Loucy (cell line): Measurements from ENCODE around the gene LDAH.

Experiments used
- H2AFZ ChIP-seq: fragments of 200-600 bp; sonication (generic); 2 replicates; pipeline ENCODE4 v1.6.0; 2016; ENCODE audit warnings: antibody characterized with exemption, mild to moderate bottlenecking, low read length, moderate library complexity
- H3F3A ChIP-seq: fragments of 200-600 bp; 2 replicates; pipeline ENCODE4 v1.6.0; 2016; ENCODE audit warnings: antibody characterized with exemption, low read depth, mild to moderate bottlenecking
- H3K27me3 ChIP-seq: fragments of 200-600 bp; sonication (generic); 2 replicates; pipeline ENCODE4 v1.6.1; 2014; ENCODE audit warnings: low read length, mild to moderate bottlenecking; ENCODE audit not compliant: insufficient read depth, poor library complexity, severe bottlenecking
- H3K36me3 ChIP-seq: fragments of 200-600 bp; sonication (generic); 2 replicates; pipeline ENCODE4 v1.6.1; 2016; ENCODE audit warnings: low read length; ENCODE audit not compliant: insufficient read depth
- H3K4me1 ChIP-seq: fragments of 200-600 bp; sonication (generic); 2 replicates; pipeline ENCODE4 v1.5.1; 2014; ENCODE audit warnings: low read length, mild to moderate bottlenecking; ENCODE audit not compliant: insufficient read depth, poor library complexity, severe bottlenecking
- H3K4me2 ChIP-seq: fragments of 200-600 bp; sonication (generic); 2 replicates; pipeline ENCODE4 v1.6.0; 2014; ENCODE audit warnings: antibody characterized with exemption, low read length, low read depth, mild to moderate bottlenecking; ENCODE audit not compliant: poor library complexity, severe bottlenecking
- H3K4me3 ChIP-seq: fragments of 200-600 bp; sonication (generic); 2 replicates; pipeline ENCODE4 v1.5.1; 2014; ENCODE audit warnings: low read length, mild to moderate bottlenecking, mixed read lengths; ENCODE audit not compliant: poor library complexity, severe bottlenecking
- H3K79me2 ChIP-seq: fragments of 200-600 bp; sonication (generic); 2 replicates; pipeline ENCODE4 v1.6.1; 2014; ENCODE audit warnings: low read length; ENCODE audit not compliant: insufficient read depth
- H3K9ac ChIP-seq: fragments of 200-600 bp; sonication (generic); 2 replicates; pipeline ENCODE4 v1.6.0; 2014; ENCODE audit warnings: mild to moderate bottlenecking, low read depth, low read length, moderate library complexity; ENCODE audit not compliant: poor library complexity, severe bottlenecking
- H3K9me2 ChIP-seq: fragments of 200-600 bp; sonication (generic); replicated peaks from 2 replicates; pipeline ENCODE4 v1.6.1; 2016; ENCODE audit warnings: low read depth, low read length, mixed read lengths
- H3K9me3 ChIP-seq: fragments of 200-600 bp; sonication (generic); 2 replicates; pipeline ENCODE4 v1.6.1; 2014; ENCODE audit warnings: mild to moderate bottlenecking, antibody characterized with exemption, low read length, low read depth; ENCODE audit not compliant: insufficient read depth
- H4K20me1 ChIP-seq: fragments of 200-600 bp; sonication (generic); 2 replicates; pipeline ENCODE4 v1.6.0; 2014; ENCODE audit warnings: antibody characterized with exemption, low read length, mild to moderate bottlenecking; ENCODE audit not compliant: insufficient read depth, poor library complexity, severe bottlenecking
- CTCF ChIP-seq: fragments of 200-600 bp; sonication (generic); conservative IDR thresholded peaks from 2 replicates; pipeline ENCODE4 v1.5.1; 2014; ENCODE audit warnings: mild to moderate bottlenecking, antibody characterized with exemption, low read length
- EZH2phosphoT487 ChIP-seq: fragments of 200-600 bp; IDR thresholded peaks from 2 replicates; pipeline ENCODE4 v1.6.1; 2018; ENCODE audit warnings: antibody characterized with exemption, mild to moderate bottlenecking, moderate library complexity, borderline replicate concordance

The LDAH gene

GRCh38 chr2:20664431-20665242 is 158.3 kb downstream of the LDAH start:
- no peak overlapping the region for H3K4me3 ChIP-seq
- no peaks in the 10 kb centered on the region for H3K27me3 ChIP-seq
- no peaks in the 10 kb centered on the region for H4K20me1 ChIP-seq
- no peaks in the 10 kb centered on the region for H3K9me2 ChIP-seq
- H3K4me2 ChIP-seq = no peak overlapping the region
- H2AFZ ChIP-seq = no peak overlapping the region
- H3K36me3 ChIP-seq = no peaks in the 10 kb centered on the region
- no peaks in the 10 kb centered on the region for H3K9me3 ChIP-seq
- H3K79me2 ChIP-seq = no peaks in the 10 kb centered on the region
- H3F3A ChIP-seq = no peaks in the 10 kb centered on the region
- no peaks in the 10 kb centered on the region for H3K4me1 ChIP-seq
- TF ChIP-seq CTCF (no peak), EZH2phosphoT487 (no peak)
- no peak overlapping the region for H3K9ac ChIP-seq

- Histone ChIP-seq H3K4me1 (no peaks in the 10 kb centered on the region), H3K9me2 (no peaks in the 10 kb centered on the region), H3K27me3 (no peaks in the 10 kb centered on the region), H3F3A (no peaks in the 10 kb centered on the region), H4K20me1 (no peaks in the 10 kb centered on the region), H2AFZ (no peak overlapping the region), H3K4me3 (no peak overlapping the region), H3K36me3 (no peaks in the 10 kb centered on the region), H3K9ac (no peak overlapping the region), H3K79me2 (no peaks in the 10 kb centered on the region), H3K4me2 (no peak overlapping the region), H3K9me3 (no peaks in the 10 kb centered on the region)
- TF ChIP-seq CTCF (no peak), EZH2phosphoT487 (no peak)
Measured at GRCh38 chr2:20664071-20664390, 158.9 kb downstream of the LDAH start.

DNA sequence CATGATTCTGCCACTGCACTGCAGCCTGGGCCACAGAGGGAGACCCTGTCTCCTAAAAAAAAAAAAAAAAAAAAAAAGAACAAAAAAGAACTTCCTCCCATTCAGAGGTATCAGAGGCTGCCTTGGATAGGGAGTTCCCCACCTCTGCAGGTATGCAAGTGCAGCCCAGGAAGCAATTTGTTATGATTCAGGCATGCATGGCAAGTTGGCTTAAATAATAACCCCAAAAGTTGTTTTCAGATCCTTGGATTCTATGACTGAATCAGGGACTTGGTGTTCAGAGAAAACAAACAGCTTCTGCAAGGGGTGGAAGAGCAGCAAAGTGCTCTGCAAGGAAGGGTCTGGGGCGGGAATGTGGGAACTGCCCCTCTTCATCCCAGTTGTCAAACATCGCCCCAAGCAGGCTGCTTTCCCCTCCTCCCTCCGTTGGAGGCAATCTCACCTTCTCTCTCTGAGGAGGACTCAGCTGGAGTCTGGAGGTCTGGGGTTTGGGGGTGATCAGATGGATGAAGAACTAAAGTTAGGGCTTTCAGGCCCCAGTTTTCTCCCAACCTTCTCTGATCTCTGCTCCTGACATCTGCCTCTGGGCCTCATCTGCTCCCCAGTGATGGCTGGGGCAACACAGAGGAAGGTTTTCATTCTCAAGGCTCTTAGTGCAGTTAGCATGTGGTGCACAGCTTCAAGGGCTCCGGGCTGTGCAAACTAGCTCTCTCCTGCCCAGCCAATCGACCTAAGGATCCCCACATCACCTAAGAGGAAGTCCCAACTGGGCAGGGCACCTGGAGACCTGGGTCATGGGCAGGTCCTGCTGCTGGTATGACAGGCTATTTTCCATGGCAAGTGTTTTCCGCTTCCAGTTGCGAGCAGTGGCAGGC is 159.5 kb downstream of the LDAH start:
- Histone ChIP-seq H3K4me1 (no peaks in the 10 kb centered on the region), H3K4me2 (no peak overlapping the region), H3K9ac (no peak overlapping the region), H3K36me3 (no peaks in the 10 kb centered on the region), H3K9me3 (no peaks in the 10 kb centered on the region), H3F3A (no peaks in the 10 kb centered on the region), H3K27me3 (no peaks in the 10 kb centered on the region), H3K9me2 (no peaks in the 10 kb centered on the region), H2AFZ (no peak overlapping the region), H4K20me1 (no peaks in the 10 kb centered on the region), H3K4me3 (no peak overlapping the region), H3K79me2 (no peaks in the 10 kb centered on the region)
- TF ChIP-seq CTCF (no peak), EZH2phosphoT487 (no peak)
